Activated naive CD4-positive, alpha-beta T cell treated with Interleukin-2 at 50 U/mL for 16 hours (primary cell): ENCODE measurements around the gene MIOS.

Source experiments
- DNase-seq: peaks from one replicate; pipeline ENCODE4 v3.0.0-alpha.2; 2020

Gene MIOS

DNA sequence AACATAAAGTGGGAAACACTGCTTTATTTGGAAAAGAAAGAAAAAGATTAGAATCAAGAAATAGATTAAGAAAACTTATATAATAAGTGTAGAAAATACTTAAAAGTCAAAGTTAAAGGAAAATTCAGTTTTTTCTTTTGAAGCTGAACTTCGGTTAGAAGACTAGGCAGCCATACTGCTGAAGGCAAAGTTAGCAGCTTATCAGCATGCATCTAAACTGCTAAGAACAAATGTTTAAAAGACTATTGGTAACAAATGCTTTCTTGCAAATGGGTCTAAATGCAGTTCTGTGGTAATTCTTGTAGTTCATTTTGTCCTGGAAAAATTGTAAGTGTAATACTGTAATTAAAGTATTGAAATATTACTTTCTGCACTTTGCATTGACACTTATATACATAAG, 18.0 kb downstream of the MIOS start:
- no peak for DNase-seq

DNA sequence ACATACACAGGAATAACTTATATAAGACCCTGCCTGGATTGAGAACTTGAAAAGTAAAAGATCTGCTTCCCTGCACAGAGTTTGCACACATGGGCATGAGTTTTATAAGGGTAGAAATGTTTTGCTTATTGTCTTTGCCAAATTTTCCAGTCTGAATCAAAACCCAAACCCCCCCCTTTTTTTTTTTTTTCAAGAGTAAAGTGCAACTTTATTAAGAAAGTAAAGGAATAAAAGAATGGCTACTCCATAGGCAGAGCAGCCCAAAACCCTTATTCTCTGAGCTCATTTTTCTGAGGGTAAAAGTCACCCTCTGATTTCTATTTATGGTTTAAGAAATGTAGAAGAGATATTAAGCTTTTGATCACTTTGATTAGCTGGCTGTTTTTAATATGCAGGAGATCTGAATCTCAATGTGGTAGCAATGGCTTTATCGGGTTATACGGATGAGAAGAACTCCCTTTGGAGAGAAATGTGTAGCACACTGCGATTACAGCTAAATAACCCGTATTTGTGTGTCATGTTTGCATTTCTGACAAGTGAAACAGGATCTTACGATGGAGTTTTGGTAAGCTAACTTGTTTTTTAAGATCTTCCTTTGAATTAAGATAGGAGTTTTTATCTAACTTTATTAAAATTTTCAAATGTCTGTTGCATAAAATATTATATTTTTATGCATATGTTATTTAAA, 18.7 kb downstream of the MIOS start:
- DNase-seq: no peak

DNA sequence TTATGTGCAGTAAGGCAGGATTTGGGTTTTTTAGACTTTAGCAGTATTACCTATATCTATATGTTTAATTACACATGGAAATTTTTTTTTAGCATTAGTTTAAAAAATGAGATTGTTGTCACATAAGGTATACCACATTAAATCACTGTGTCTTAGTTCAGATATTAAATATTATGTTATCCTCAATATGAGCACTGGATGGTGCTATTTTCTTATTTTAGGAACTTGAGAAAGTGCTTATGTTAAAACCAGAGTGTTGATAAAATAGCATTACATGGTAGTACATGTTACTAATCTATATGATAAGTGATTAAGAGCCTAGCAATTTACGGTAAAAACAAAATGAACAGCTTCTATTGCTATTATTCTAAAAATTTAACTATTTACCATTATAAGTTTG, 28.8 kb downstream of the MIOS start:
- DNase-seq: no peak

DNA sequence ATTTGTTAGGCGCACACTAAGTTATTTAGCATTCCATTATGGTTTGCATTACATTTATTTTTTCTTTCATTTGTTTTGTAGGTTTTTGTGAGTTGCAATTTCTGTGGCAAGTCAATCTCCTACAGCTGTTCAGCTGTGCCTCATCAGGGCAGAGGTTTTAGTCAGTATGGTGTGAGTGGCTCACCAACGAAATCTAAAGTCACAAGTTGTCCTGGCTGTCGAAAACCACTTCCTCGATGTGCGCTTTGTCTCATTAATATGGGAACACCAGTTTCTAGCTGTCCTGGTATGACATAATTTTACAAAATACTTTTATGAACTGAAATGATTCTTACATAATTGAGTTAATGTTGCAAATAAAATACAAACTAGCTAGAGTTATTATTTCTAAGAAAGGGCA, 29.5 kb downstream of the MIOS start:
- no peak for DNase-seq

DNA sequence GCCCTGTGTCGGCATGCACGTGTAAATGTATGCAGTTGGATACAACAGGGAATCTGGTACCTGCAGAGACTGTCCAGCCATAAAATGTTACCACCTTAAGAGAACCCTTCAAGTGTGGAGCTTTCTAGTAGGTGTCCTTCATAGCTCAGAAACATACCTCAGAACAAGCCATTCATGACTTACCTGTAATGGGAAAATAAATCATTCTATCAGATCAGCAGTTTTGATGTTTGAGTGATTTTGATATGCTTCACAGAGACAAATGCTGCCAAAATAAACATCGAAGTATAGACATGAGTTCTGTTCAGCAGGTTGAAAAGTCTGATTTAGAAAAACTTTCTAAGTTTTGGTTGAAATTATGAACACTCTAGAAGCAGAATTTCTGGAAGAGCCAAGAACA, 40.3 kb downstream of the MIOS start:
- DNase-seq: no peak

DNA sequence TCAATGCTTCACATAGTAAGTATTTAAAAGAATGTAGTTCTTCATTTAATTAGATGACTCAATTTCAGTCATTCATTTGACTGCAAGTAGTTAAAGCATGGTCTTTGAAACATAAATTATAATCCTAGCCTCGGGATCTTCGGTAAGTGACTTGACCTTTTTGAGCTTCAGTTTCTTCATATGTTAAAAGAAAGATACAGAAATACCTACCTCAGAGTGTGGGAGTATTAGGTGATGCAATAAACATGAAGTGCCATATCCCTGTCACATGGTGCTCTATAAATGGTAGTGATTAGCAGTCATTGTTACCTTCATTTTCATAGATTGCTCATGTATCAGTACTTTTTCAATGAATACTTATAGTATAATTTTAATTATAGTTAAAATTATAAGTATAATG, 42.6 kb downstream of the MIOS start:
- no peak for DNase-seq

DNA sequence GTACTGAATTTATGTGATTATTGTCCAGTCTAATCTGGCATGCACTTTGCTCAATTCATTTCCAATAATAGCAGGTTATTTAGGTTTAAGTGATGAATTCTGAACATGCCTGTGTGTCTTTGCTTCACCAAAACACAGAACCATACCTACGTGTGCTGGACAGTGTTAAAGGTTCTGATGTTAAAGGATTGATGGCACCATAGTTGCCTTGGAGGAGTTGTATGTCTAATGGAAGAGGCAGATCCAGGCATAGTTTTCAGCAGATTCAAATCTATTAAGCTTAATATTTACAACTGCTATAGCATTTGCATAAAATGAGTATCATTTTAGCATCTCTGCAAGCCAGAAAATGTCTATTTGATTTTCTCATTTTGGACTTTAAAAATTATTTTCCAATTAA, 45.8 kb downstream of the MIOS start:
- no peak for DNase-seq

DNA sequence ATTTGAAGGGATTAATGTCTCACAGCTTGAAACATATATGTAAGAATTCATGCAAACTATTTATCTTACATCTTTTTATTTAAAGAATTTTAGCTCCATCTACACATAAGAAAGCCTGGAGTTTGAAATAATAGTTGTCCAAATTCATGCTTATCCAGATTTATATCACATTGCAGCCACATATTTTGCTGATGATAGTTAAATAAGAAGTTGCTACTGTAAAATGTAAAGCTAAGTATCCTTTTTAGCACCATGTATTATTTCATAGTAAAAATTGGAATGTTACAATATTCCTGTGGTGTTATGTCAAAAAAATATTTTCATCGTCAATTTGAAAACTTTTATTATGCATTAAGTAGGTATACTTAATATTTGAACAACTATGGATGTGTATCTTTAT, 46.5 kb downstream of the MIOS start:
- DNase-seq: no peak

DNA sequence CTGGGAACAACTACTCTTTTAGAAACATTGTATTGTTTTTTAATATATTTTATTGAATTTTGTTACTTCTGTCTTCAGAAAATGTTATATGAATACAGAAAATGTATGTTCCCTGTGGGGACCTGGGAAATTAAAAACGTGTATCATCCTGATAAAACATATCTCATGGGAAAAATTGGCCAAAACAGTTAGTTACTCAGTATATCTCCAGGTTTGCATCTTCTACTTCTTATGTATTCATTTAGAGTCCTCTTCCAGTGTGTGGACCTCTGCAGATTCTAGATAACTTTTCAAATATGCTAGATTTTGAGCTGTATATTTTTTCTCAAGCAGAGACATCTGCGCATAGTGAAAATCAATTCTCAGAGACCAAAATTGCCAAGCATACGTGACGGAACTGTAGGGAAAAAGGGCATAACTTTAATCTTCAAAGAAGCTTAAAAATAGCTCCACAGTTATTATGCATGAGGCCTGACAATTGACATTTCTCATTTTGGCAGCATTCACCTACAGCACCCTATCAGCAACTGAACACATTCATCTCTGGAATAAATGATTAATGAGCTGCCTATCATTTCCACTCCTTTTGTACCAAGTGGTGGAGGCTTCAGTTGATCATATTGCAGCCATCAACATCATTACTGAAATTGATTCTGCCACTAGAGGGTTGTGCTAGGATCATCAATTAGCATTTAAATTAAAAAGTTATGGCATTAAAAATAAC, 47.5 kb downstream of the MIOS start:
- no peak for DNase-seq

DNA sequence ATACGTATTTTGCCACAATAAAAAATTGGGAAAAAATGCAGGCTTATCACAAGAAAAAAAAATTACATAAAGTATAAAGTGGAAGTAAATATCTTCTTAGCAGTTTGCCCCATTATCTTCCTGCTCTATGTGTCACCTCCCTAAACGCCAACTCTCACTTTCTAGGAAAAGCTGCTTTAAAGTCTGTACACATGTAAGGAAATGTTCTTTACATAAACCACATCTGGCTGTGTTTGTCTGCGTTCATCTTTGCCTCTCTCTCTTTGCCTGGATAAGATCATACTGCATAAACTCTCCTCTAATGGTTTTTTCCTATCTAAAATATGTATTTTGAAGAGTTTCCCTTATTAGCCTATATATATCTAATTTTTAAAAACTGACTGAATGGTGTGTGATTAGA, 50.9 kb downstream of the MIOS start:
- no peak for DNase-seq

DNA sequence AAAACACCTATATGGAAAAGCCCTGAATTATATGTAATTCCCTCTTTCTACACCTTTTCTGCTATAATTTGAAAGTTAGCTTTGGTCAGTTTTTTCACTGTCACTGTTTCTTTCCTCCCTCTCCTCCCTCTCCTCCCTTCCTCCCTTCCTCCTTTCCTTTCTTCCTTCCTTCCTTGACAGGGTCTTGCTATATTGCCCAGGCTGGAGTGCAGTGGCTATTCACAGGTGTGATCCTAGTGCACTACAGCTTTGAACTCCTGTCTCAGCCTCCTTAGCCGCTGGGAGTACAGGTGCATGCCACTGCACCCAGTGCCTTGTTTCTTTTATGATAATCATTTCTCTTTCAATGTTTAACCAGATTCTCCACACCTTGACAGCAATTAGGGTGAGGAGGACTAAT, 51.7 kb downstream of the MIOS start:
- no peak for DNase-seq

DNA sequence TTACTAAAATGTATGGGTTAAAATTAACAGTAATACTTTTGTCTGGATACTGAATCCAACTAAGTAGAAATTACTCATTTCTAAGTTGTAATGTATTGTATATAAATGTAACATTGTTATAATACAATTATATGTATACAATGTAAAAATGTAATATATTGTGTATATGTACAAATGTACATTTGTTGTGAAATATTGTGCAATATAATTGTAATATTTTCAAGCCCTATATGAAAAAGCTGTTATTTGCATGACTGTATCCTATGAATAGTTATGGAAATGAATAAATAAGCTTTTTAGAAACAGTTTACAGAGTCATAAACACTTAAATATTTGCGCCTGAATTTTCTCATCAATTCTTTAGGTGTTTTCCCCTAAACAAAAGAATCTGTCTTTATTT, 53.6 kb downstream of the MIOS start:
- no peak for DNase-seq

DNA sequence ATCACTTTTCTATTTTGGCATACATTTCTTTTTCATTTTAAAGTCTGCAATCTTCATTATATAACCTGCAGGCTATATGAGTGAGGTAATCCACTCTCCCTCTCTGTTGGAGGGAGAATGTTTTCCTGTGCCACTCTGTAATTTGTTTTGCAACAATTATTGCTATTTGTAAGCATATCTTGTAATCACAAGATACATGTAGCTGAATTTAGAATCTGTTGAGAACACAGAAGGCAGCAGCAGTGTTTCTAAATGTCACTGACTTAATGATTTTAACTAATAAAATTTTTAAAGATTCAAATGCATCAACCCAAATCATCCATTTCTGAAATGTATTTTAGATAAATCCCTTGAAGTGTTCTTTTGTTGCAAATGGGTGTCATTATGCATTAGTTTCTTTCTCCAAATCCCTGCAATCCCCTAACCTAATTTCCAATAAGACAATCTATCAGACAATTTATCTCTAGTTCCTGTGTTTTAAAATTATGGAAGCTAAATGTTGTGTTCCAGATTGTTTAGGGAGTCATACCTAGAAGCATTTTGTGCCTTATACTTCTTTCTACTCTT, 54.0 kb downstream of the MIOS start:
- no peak for DNase-seq

DNA sequence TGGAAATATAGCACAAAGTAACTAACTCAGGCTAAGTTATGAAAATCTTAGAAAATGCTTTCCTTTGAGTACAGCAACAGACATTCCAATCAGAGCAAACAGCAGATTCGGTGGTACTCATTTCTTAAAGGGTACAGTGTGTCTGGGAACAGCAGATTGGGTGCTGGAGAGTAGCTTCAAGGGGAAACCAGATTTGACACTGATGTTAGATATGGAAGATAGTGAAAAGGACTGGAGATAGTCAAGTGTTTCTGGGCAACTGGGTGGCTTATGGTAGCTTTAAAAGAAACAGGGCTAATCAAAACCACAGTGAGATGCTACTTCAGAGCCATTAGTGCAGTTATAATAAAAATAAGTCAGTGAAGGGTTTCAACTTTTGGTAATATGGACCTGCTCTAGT, 61.8 kb downstream of the MIOS start:
- no peak for DNase-seq

DNA sequence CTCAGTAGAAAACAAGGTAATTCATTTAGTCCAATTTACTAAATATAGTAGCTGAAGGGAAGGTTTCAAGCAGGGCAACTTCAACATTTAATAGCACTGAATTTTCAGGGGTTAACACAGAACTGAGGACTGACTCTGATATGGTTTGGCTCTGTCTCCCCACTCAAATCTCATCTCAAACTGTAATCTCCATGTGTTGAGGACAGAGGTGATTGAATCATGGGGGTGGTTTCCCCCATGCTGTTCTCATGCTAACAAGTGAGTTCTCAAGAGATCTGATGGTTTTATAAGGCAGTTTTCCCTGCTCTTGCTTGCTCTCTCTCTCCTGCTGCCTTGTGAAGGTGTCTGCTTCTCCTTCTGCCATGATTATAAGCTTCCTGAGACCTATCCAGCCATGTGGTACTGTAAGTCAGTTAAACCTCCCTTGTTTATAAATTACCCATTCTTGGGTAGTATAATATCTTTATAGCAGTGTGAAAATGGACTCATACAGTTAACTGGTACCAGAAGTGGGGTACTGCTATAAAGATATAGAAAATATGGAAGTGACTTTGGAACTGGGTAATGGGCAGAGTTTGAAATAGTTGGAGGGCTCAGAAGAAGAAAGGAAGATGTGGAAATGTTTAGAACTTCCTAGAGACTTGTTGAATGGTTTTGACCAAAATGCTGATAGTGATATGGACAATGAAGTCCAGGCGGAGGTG, 64.1 kb downstream of the MIOS start:
- no peak for DNase-seq

DNA sequence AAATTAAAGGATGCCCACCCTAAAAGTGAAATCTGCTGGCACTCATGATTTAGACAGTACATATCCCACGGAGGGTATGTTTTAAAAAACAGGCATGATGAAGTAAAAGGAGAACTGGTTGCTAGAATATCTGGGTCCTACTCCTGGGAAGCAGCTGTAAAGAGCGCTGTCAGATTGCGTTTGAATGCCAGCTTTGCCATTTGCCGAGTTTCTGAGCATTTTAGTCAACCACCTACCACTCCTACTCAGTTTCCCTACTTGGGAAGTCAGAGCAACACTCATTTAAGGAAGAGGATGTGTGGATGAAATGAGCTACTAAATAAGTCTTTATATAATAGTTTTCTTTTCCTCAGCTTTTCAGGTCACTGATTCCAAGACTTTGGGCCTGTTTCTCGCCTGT, 72.7 kb downstream of the MIOS start:
- no peak for DNase-seq

DNA sequence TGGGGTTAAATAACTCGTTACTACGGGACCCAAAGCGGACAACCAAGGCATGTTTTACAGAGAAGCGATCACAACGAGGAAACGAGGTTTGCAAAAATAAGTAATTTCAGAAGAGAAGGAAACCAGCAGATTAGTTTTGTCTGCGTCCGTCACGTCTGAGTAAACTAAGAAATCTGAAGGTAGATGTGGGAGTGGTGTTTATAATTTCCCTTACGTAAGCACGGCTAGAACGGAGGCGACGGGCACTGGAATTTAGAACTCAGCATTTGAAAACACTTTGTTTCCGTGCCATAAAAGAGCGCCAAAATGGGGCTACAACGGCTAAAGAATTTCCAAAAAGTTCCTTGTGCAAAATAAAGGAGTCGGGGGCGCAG, 73.2 kb downstream of the MIOS start:
- peak; percentile 57 for DNase-seq

DNA sequence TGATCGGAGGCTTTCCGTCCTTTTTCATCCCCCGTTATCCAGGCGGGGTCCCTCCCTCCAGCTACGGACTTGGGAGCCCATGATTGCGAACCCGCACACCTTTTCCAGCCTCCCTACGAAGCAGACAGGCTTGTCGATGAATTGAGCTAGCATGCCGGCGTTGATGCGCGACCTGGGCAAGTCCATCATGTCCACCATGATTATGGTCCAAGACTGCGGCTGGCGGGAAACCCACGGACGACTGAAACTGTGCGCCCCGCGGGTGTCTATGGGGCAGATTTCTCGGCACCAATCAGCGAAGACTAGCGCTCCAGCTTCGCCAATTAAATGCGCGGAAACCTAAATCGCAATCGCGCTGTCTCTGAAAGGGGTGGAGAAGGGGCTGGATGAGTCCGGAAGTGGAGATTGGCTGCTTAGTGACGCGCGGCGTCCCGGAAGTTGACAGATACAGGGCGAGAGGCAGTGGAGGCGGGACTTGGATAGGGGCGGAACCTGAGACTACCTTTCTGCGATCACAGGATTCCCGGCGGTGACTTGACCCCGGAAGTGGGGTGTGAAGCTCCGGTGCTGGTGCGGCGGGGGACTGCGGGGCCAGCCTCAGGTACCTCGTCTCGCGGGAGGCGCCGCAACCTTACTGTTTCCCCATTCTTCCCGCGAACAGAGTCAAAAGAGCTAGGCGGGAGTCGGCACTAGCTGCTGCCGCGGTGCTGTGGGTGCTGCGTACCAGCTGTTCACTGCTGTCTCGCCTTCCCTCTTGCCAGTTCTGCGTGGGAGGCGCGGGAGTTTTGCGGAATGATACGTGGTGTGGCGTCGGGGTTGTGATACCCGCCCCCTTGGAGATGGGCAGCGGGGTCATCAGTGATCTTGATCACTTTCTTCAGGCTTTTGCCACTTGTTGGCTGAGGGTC, 73.8 kb downstream of the MIOS start, which contains the start of gene UMAD1:
TSS of gene UMAD1 (plus strand) at position 532 of the 908 bp plus-strand sequence. CDS start 32,620 bp downstream, outside the sequence.
- peak; percentile 98 for DNase-seq

DNA sequence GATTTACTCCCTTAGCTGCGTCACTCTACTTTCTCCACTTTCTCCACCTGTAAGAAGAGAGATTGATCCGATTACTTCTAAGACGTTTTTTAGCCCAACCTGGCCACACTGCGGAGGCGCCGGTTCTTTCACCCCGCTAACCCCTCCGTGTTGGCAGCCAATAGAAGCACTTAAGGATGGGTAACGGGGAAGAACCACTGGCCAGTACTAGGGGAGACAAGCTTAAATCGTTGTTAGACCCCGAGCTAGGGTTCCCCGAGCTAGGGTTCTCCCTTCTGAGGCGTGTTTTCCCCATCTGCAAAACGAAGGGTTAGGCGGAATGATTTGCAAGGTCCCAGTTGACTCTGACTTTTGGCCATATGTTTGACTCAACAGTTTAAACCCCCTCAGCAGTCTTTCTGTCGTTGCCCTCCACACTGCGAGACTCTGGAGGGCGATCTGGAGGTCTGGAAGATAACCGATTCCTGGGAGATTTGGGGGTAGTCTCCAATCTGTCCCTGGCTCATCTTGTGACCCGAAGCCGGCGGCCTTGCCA, 74.5 kb downstream of the MIOS start:
- DNase-seq: peak; percentile 4

DNA sequence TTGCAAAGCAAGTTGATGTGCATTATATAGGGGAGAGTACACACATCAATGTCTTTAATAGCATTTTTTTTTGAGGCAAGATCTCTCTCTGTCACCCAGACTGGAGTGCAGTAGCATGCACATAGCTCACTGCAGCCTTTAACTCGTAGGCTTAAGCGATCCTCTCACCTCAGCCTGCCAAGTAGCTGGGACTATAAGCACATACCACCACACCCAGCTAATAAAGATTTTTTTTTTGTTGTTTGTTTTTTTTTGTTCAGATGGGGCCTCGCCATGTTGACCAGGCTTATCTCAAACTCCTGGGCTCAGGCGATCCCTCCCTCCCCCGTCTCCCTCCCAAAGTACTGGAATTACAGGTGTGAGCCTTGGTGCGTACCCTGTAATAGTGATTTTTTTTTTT, 75.4 kb downstream of the MIOS start:
- no peak for DNase-seq

DNA sequence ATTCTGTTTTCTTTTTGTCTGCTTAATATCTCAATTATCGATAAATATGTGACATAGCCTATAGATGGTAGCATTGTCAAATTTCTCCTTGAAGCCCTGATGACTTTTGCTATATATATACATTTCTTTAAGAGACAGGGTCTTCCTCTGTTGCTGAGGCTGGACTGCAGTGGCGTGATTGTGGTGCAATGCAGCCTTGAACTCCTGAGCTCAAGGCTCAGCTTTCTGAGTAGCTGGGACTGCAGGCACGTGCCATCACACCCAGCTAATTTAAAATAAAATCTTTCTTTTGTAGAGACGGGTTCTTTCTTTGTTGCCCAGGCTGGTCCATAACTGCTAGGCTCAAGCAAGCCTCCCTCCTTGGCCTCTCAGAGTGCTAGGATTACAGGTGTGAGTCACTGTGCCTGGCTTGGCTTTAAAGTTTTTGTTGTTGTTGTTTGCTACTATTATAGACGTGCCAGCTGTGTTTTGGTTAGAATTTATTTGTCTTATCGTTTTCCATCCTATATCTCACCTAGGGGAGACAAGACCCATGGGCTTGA, 80.9 kb downstream of the MIOS start:
- no peak for DNase-seq

DNA sequence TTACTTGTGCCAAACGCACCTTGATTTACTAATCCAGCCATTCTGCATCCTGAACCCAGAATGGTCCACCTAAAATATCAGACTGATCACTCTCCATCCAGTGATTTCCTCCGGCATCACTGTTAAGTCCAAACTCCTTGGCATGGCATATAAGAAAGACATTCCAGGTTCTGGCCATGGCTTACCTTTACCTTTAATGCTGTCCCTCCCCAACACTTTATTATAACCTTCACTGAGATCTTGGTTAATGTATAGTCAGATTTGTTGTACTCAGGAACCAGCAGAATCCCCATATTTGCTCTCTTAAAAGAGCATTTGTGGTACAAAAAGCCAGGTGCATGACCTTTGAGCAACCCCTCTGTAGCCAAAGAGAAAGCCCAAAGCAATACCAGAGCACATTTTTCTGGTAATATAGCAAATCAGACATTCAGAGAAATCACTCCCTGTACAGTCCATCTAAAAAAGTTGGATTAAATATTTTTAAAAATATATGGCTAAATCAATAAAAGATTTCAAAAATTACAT, 84.1 kb downstream of the MIOS start:
- DNase-seq: no peak
